Measurements from ENCODE around the gene AHI1.

The AHI1 gene

GRCh38 chr6:135497412-135498184 lies at the start of gene AHI1:
Gene AHI1, minus strand, starts transcription at chr6:135497740. Its CDS starts 5,503 bp downstream, at chr6:135492237.
- DNase-seq = peak; percentile 97

- DNase-seq = no peak
Observed at GRCh38 chr6:135546680-135547418, 49.3 kb upstream of the AHI1 start.

GRCh38 chr6:135546206-135546605 lies 48.7 kb upstream of the AHI1 start:
- no peak for DNase-seq

- DNase-seq = peak; percentile 28
Observed at GRCh38 chr6:135540207-135540840, 42.8 kb upstream of the AHI1 start.

- DNase-seq = peak; percentile 48
Observed at GRCh38 chr6:135537741-135538301, 40.3 kb upstream of the AHI1 start.

GRCh38 chr6:135535989-135536414 lies 38.5 kb upstream of the AHI1 start:
- DNase-seq = peak; percentile 62

- no peak for DNase-seq
Observed at GRCh38 chr6:135534773-135535380, 37.3 kb upstream of the AHI1 start.

GRCh38 chr6:135532559-135532958 lies 35.0 kb upstream of the AHI1 start:
- DNase-seq = no peak

- DNase-seq = no peak
Observed at GRCh38 chr6:135531954-135532490, 34.5 kb upstream of the AHI1 start.

- DNase-seq = no peak
Observed at GRCh38 chr6:135530113-135530512, 32.6 kb upstream of the AHI1 start.

GRCh38 chr6:135527960-135528249 lies 30.4 kb upstream of the AHI1 start:
- DNase-seq = no peak

- DNase-seq = no peak
Observed at GRCh38 chr6:135527116-135527959, 29.8 kb upstream of the AHI1 start.

- peak; percentile 41 for DNase-seq
Observed at GRCh38 chr6:135525594-135525993, 28.1 kb upstream of the AHI1 start.

- DNase-seq = peak; percentile 25
Observed at GRCh38 chr6:135522965-135523692, 25.6 kb upstream of the AHI1 start.

- no peak for DNase-seq
Observed at GRCh38 chr6:135521431-135521830, 23.9 kb upstream of the AHI1 start.

GRCh38 chr6:135520781-135521180 lies 23.2 kb upstream of the AHI1 start:
- no peak for DNase-seq

- no peak for DNase-seq
Observed at GRCh38 chr6:135519348-135519747, 21.8 kb upstream of the AHI1 start.

- DNase-seq = no peak
Observed at GRCh38 chr6:135517527-135517926, 20.0 kb upstream of the AHI1 start.

- no peak for DNase-seq
Observed at GRCh38 chr6:135514706-135515105, 17.2 kb upstream of the AHI1 start.

GRCh38 chr6:135506270-135506997 lies 8.9 kb upstream of the AHI1 start:
- DNase-seq = peak; percentile 81

All from hematopoietic multipotent progenitor cell treated with erythropoietin and hydrocortisone succinate and interleukin-3 and kit ligand, for 4 days (in vitro differentiated cells).